HEK293 (cell line): ENCODE measurements around the gene TBCCD1.
A peak's percentile ranks its signal among the peaks of the same experiment; 100 is the strongest.

Experiments
- GLIS2 ChIP-seq: fragments of 450-650 bp; formaldehyde crosslinking; IDR thresholded peaks from 2 replicates; pipeline ENCODE4 v1.5.1; 2016; ENCODE audit warnings: missing biosample characterization, missing genetic modification characterization
- KLF16 ChIP-seq: fragments of 450-650 bp; formaldehyde crosslinking; IDR thresholded peaks from 2 replicates; pipeline ENCODE4 v1.5.1; 2017; ENCODE audit warnings: missing biosample characterization, missing genetic modification characterization
- KLF8 ChIP-seq: fragments of 450-650 bp; formaldehyde crosslinking; IDR thresholded peaks from 2 replicates; pipeline ENCODE4 v1.5.1; 2016; ENCODE audit warnings: missing biosample characterization, missing genetic modification characterization
- SP2 ChIP-seq: fragments of 450-650 bp; formaldehyde crosslinking; IDR thresholded peaks from 2 replicates; pipeline ENCODE4 v1.5.1; 2016; ENCODE audit warnings: missing biosample characterization, missing genetic modification characterization
- WT1 ChIP-seq: fragments of 450-650 bp; formaldehyde crosslinking; IDR thresholded peaks from 2 replicates; pipeline ENCODE4 v1.5.1; 2016; ENCODE audit warnings: missing biosample characterization, missing genetic modification characterization
- YY1 ChIP-seq: fragments of 450-650 bp; formaldehyde crosslinking; IDR thresholded peaks from 2 replicates; pipeline ENCODE4 v1.5.1; 2018; ENCODE audit warnings: missing biosample characterization, missing genetic modification characterization
- ZBTB44 ChIP-seq: fragments of 450-650 bp; IDR thresholded peaks from 2 replicates; pipeline ENCODE4 v1.5.1; 2018; ENCODE audit warnings: missing biosample characterization, mild to moderate bottlenecking, missing genetic modification characterization
- ZFP41 ChIP-seq: fragments of 450-650 bp; formaldehyde crosslinking; IDR thresholded peaks from 2 replicates; pipeline ENCODE4 v1.5.1; 2016; ENCODE audit warnings: missing biosample characterization, missing genetic modification characterization, borderline replicate concordance
- ZNF133 ChIP-seq: fragments of 450-650 bp; formaldehyde crosslinking; IDR thresholded peaks from 2 replicates; pipeline ENCODE4 v1.5.1; 2016; ENCODE audit warnings: missing biosample characterization, missing genetic modification characterization
- ZNF174 ChIP-seq: fragments of 450-650 bp; formaldehyde crosslinking; IDR thresholded peaks from 2 replicates; pipeline ENCODE4 v1.5.0; 2017; ENCODE audit warnings: missing biosample characterization, mild to moderate bottlenecking, missing genetic modification characterization
- ZNF175 ChIP-seq: fragments of 450-650 bp; formaldehyde crosslinking; IDR thresholded peaks from 2 replicates; pipeline ENCODE4 v1.5.1; 2016; ENCODE audit warnings: missing biosample characterization, missing genetic modification characterization
- ZNF26 ChIP-seq: fragments of 450-650 bp; formaldehyde crosslinking; IDR thresholded peaks from 2 replicates; pipeline ENCODE4 v1.5.1; 2016; ENCODE audit warnings: missing biosample characterization, missing genetic modification characterization
- ZNF311 ChIP-seq: fragments of 450-650 bp; formaldehyde crosslinking; IDR thresholded peaks from 2 replicates; pipeline ENCODE4 v1.5.1; 2017; ENCODE audit warnings: missing biosample characterization, missing genetic modification characterization, borderline replicate concordance
- ZNF350 ChIP-seq: fragments of 450-650 bp; formaldehyde crosslinking; IDR thresholded peaks from 2 replicates; pipeline ENCODE4 v1.5.0; 2017; ENCODE audit warnings: missing biosample characterization, mild to moderate bottlenecking, missing genetic modification characterization
- ZNF354C ChIP-seq: fragments of 450-650 bp; formaldehyde crosslinking; IDR thresholded peaks from 2 replicates; pipeline ENCODE4 v1.5.1; 2016; ENCODE audit warnings: missing biosample characterization, missing genetic modification characterization, low read depth, borderline replicate concordance
- ZNF423 ChIP-seq: fragments of 450-650 bp; formaldehyde crosslinking; IDR thresholded peaks from 2 replicates; pipeline ENCODE4 v1.5.1; 2016; ENCODE audit warnings: missing biosample characterization, missing genetic modification characterization
- ZNF501 ChIP-seq: fragments of 450-650 bp; formaldehyde crosslinking; IDR thresholded peaks from 2 replicates; pipeline ENCODE4 v1.5.1; 2016; ENCODE audit warnings: missing biosample characterization, missing genetic modification characterization
- ZNF518A ChIP-seq: fragments of 450-650 bp; formaldehyde crosslinking; conservative IDR thresholded peaks from 2 replicates; pipeline ENCODE4 v1.5.1; 2016; ENCODE audit warnings: low read depth, missing biosample characterization, missing genetic modification characterization
- ZNF529 ChIP-seq: fragments of 450-650 bp; formaldehyde crosslinking; IDR thresholded peaks from 2 replicates; pipeline ENCODE4 v1.5.1; 2017; ENCODE audit warnings: missing genetic modification characterization, missing biosample characterization; ENCODE audit not compliant: insufficient replicate concordance
- ZNF768 ChIP-seq: fragments of 450-650 bp; formaldehyde crosslinking; IDR thresholded peaks from 2 replicates; pipeline ENCODE4 v1.5.1; 2018; ENCODE audit warnings: missing biosample characterization, mild to moderate bottlenecking, missing genetic modification characterization
- ZNF792 ChIP-seq: fragments of 450-650 bp; formaldehyde crosslinking; IDR thresholded peaks from 2 replicates; pipeline ENCODE4 v1.5.1; 2016; ENCODE audit warnings: missing biosample characterization, missing genetic modification characterization
- ZSCAN16 ChIP-seq: fragments of 450-650 bp; formaldehyde crosslinking; IDR thresholded peaks from 2 replicates; pipeline ENCODE4 v1.5.1; 2016; ENCODE audit warnings: missing biosample characterization, missing genetic modification characterization
- ZSCAN4 ChIP-seq: fragments of 450-650 bp; formaldehyde crosslinking; IDR thresholded peaks from 2 replicates; pipeline ENCODE4 v1.5.1; 2017; ENCODE audit warnings: missing biosample characterization, missing genetic modification characterization
- TF ChIP-seq, protein P1 (sequence below): fragments of 450-650 bp; formaldehyde crosslinking; IDR thresholded peaks from 2 replicates; pipeline ENCODE4 v1.5.1; 2016; ENCODE audit warnings: missing biosample characterization, missing genetic modification characterization, low read depth
- TF ChIP-seq, protein P2 (sequence below): IDR thresholded peaks from 2 replicates; pipeline ENCODE4 v1.6.1; 2011; ENCODE audit warnings: mild to moderate bottlenecking, low read depth, low read length, borderline replicate concordance

The TBCCD1 gene

DNA sequence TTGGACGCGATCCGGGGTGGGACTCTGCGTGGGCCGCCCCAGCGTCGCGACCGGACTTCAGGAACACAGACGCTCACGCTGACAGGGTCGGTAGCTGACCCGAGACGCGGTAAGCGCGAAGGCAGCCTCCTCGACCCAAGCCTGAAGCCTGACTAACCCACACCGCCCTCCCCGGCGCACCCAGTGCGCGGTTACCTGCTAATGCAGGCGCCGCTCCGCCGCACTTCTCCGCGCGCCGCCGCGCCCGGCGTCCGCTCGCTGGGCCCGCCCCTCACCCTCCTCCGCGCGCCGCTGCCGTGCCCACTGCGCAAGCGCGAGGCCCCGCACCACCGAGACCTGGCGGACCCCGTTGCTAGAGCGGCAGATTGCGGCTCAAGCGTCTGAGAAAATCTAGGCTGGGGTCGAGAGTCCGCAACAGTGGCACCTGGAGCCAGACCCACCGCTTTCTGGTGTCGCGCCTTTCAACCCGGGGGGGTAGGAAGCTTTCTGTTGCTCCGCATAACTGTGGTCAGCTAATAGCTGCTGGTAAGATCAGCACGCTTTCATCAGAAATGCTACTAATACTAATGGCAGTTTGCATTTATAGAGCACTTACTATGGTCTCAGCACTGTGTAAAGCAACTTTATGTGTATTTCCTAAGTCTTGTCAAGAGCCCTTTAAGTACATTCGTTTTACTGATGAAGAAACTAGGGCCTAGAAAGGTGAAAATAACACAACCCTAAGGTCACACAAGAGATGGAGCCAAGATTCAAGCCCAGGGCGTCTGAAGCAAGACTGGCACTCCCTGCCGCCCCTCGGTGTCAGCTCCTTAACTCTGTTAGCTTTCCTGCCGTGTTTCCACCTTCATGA lies at the start of gene TBCCD1 (continued):
- TF ChIP-seq, protein P1, sequence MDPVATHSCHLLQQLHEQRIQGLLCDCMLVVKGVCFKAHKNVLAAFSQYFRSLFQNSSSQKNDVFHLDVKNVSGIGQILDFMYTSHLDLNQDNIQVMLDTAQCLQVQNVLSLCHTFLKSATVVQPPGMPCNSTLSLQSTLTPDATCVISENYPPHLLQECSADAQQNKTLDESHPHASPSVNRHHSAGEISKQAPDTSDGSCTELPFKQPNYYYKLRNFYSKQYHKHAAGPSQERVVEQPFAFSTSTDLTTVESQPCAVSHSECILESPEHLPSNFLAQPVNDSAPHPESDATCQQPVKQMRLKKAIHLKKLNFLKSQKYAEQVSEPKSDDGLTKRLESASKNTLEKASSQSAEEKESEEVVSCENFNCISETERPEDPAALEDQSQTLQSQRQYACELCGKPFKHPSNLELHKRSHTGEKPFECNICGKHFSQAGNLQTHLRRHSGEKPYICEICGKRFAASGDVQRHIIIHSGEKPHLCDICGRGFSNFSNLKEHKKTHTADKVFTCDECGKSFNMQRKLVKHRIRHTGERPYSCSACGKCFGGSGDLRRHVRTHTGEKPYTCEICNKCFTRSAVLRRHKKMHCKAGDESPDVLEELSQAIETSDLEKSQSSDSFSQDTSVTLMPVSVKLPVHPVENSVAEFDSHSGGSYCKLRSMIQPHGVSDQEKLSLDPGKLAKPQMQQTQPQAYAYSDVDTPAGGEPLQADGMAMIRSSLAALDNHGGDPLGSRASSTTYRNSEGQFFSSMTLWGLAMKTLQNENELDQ (tag by site-specific recombination) = no peak
- TF ChIP-seq YY1 (tag by site-specific recombination) = no peak; the same call in 1 of the 2 replicates
- TF ChIP-seq ZNF768 (tag by site-specific recombination) = no peak
- TF ChIP-seq WT1 (tag by site-specific recombination) = no peak
- no peak for TF ChIP-seq ZNF354C (tag by site-specific recombination)
- TF ChIP-seq, protein P2, sequence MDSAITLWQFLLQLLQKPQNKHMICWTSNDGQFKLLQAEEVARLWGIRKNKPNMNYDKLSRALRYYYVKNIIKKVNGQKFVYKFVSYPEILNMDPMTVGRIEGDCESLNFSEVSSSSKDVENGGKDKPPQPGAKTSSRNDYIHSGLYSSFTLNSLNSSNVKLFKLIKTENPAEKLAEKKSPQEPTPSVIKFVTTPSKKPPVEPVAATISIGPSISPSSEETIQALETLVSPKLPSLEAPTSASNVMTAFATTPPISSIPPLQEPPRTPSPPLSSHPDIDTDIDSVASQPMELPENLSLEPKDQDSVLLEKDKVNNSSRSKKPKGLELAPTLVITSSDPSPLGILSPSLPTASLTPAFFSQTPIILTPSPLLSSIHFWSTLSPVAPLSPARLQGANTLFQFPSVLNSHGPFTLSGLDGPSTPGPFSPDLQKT = no peak
- TF ChIP-seq ZNF501 (tag by site-specific recombination) = 0 out of 2 replicates have a peak, but pooled peaks have one; percentile 33
- peak; percentile 54; the same call in 1 of the 2 replicates for TF ChIP-seq GLIS2
- TF ChIP-seq ZFP41 (tag by site-specific recombination) = no peak
- no peak for TF ChIP-seq ZNF350 (tag by site-specific recombination)
- TF ChIP-seq ZNF311 = no peak
- no peak for TF ChIP-seq ZNF518A (tag by site-specific recombination)
- no peak for TF ChIP-seq KLF16 (tag by site-specific recombination)
- TF ChIP-seq KLF8 (tag by site-specific recombination) = no peak; the same call in 1 of the 2 replicates
- TF ChIP-seq ZNF175 (tag by site-specific recombination) = no peak
- TF ChIP-seq ZNF529 (tag by site-specific recombination) = no peak
- no peak for TF ChIP-seq ZNF423 (tag by site-specific recombination)
- 0 out of 2 replicates have a peak, but pooled peaks have one; percentile 17 for TF ChIP-seq ZBTB44 (tag by site-specific recombination)
- no peak for TF ChIP-seq ZNF26 (tag by site-specific recombination)
- no peak for TF ChIP-seq ZNF133
- no peak for TF ChIP-seq ZSCAN4 (tag by site-specific recombination)
- no peak for TF ChIP-seq ZSCAN16 (tag by site-specific recombination)
- TF ChIP-seq SP2 (tag by site-specific recombination) = peak; percentile 46
- no peak for TF ChIP-seq ZNF174 (tag by site-specific recombination)
- no peak for TF ChIP-seq ZNF792
